ENCODE data around the gene NUP37. TPM values are rescaled to one million over a fixed set of nuclear protein-coding genes. Genes with fewer than 3 reads are reported as not detected.

NUP37 gene
- total and polyA plus RNA-seq, 9 of the 15 experiments (the other 6 are each of a cell fraction or from before 2014, with no cell fraction given): 72.2 to 429 (median 170) TPM

GRCh38 chr12:102059343-102059742 lies 60.6 kb downstream of the NUP37 start (continued):
- TF ChIP-seq CREB5 (CRISPR knock-in tag; IDR thresholded peaks at IDR 0.05): no peak
- TF ChIP-seq RNF219 (CRISPR knock-in tag; IDR thresholded peaks at IDR 0.05): no peak
- no peak for TF ChIP-seq ZKSCAN8 (CRISPR knock-in tag; IDR thresholded peaks at IDR 0.05)
- TF ChIP-seq JUN (IDR thresholded peaks at IDR 0.05; ENCODE audit: borderline replicate concordance, low read depth, low read length): 0 out of 2 replicates have a peak, but pooled peaks have one; percentile 25
- TF ChIP-seq JUN (CRISPR knock-in tag; IDR thresholded peaks at IDR 0.05; ENCODE audit: borderline replicate concordance): no peak
- TF ChIP-seq NFE2L1 (tag; IDR thresholded peaks at IDR 0.05; ENCODE audit: borderline replicate concordance, low read depth): no peak
- TF ChIP-seq BHLHE40 (IDR thresholded peaks at IDR 0.05; ENCODE audit: low read length): no peak
- TF ChIP-seq ZNF408 (CRISPR knock-in tag; IDR thresholded peaks at IDR 0.05; ENCODE audit: low read depth): no peak
- TF ChIP-seq ZNF740 (CRISPR knock-in tag; IDR thresholded peaks at IDR 0.05): no peak
- no peak for TF ChIP-seq ZNF740 (tag; IDR thresholded peaks at IDR 0.05)
- TF ChIP-seq CREB3 (tag; conservative IDR thresholded peaks at IDR 0.05; ENCODE audit: low read depth): no peak
- no peak for TF ChIP-seq ZNF24 (IDR thresholded peaks at IDR 0.05)
- peak; percentile 48; the same call in 1 of the 2 replicates for TF ChIP-seq ARID1B (IDR thresholded peaks at IDR 0.05)
- no peak for TF ChIP-seq AFF1 (IDR thresholded peaks at IDR 0.05; ENCODE audit: low read depth in 1 of 2, partially characterized antibody in 2 of 2)
- TF ChIP-seq MTA1 (IDR thresholded peaks at IDR 0.05; ENCODE audit: borderline replicate concordance): no peak
- TF ChIP-seq RNF2 (IDR thresholded peaks at IDR 0.05): no peak
- TF ChIP-seq ATF3 (IDR thresholded peaks at IDR 0.05): peak; percentile 69
- no peak for TF ChIP-seq ATF3 (CRISPR knock-in tag; conservative IDR thresholded peaks at IDR 0.05)
- TF ChIP-seq ZNF165 (CRISPR knock-in tag; IDR thresholded peaks at IDR 0.05; ENCODE audit: borderline replicate concordance): no peak
